Neural crest cell (in vitro differentiated cells): ENCODE results near the gene HIRA. TPM values are rescaled to one million over a fixed set of nuclear protein-coding genes. Genes with fewer than 3 reads are reported as not detected.

Source experiments
- DNase-seq: peaks from one replicate; pipeline ENCODE4 v3.0.0; 2021; ENCODE audit warnings: low read depth, mixed read lengths, low spot score
- H3K27ac Mint-ChIP-seq: one replicate; pipeline ENCODE4 v1.8.0; 2021; ENCODE audit warnings: mild to moderate bottlenecking, mixed read lengths; ENCODE audit not compliant: unreplicated experiment
- H3K27me3 Mint-ChIP-seq: 2 replicates; pipeline ENCODE4 v1.8.0; 2021; ENCODE audit warnings: low read depth, mild to moderate bottlenecking, mixed read lengths
- H3K36me3 Mint-ChIP-seq: 2 replicates; pipeline ENCODE4 v1.8.0; 2021; ENCODE audit warnings: low read depth, mild to moderate bottlenecking, mixed read lengths
- H3K4me1 Mint-ChIP-seq: 2 replicates; pipeline ENCODE4 v1.8.0; 2021; ENCODE audit warnings: mixed read lengths
- H3K4me3 Mint-ChIP-seq: one replicate; pipeline ENCODE4 v1.8.0; 2021; ENCODE audit warnings: mild to moderate bottlenecking, mixed read lengths
- H3K9me3 Mint-ChIP-seq: 2 replicates; pipeline ENCODE4 v1.8.0; 2021; ENCODE audit warnings: mixed read lengths
- CTCF ChIP-seq: fragments of 200-600 bp; sonication (generic); conservative IDR thresholded peaks from 2 replicates; pipeline ENCODE4 v1.5.0; 2021; ENCODE audit warnings: antibody characterized with exemption, mild to moderate bottlenecking
- total RNA-seq: library from RNA; stranded (reverse); gene quantifications from 2 replicates; pipeline ENCODE4 v1.2.1, GENCODE V29; 2021

The HIRA gene
- total RNA-seq, 1 donor from 2014 or later = 57.1 TPM

GRCh38 chr22:19430890-19431541 is 517 bp downstream of the HIRA start:
- peak; percentile 50 for TF ChIP-seq CTCF
- peak; percentile 38 for DNase-seq
- no peaks in the 10 kb centered on the region for H3K27me3 Mint-ChIP-seq
- peaks cover 6% of the 10 kb centered on the region for H3K36me3 Mint-ChIP-seq
- H3K9me3 Mint-ChIP-seq = no peaks in the 10 kb centered on the region
- peak overlapping the region; percentile 93 for H3K4me3 Mint-ChIP-seq
- H3K27ac Mint-ChIP-seq = peak overlapping the region; percentile 82
- H3K4me1 Mint-ChIP-seq = peaks cover 40% of the 10 kb centered on the region

- no peaks in the 10 kb centered on the region for H3K9me3 Mint-ChIP-seq
- H3K27me3 Mint-ChIP-seq = no peaks in the 10 kb centered on the region
- H3K27ac Mint-ChIP-seq = peak overlapping the region; percentile 88
- no peak for DNase-seq
- peak overlapping the region; percentile 93 for H3K4me3 Mint-ChIP-seq
- peaks cover 40% of the 10 kb centered on the region for H3K4me1 Mint-ChIP-seq
- peaks cover 4% of the 10 kb centered on the region for H3K36me3 Mint-ChIP-seq
- no peak for TF ChIP-seq CTCF
Observed at GRCh38 chr22:19429950-19430889, 1.3 kb downstream of the HIRA start.

GRCh38 chr22:19424186-19424500 is 7.4 kb downstream of the HIRA start:
- H3K4me3 Mint-ChIP-seq = no peak overlapping the region
- peak overlapping the region; percentile 78 for H3K27ac Mint-ChIP-seq
- H3K9me3 Mint-ChIP-seq = no peaks in the 10 kb centered on the region
- H3K36me3 Mint-ChIP-seq = peaks cover 7% of the 10 kb centered on the region
- peaks cover 34% of the 10 kb centered on the region for H3K4me1 Mint-ChIP-seq
- TF ChIP-seq CTCF = no peak
- no peak for DNase-seq
- H3K27me3 Mint-ChIP-seq = no peaks in the 10 kb centered on the region

GRCh38 chr22:19422440-19423301 is 8.9 kb downstream of the HIRA start:
- Mint-ChIP-seq H3K36me3 (peaks cover 5% of the 10 kb centered on the region), H3K27ac (no peak overlapping the region), H3K9me3 (peaks cover 2% of the 10 kb centered on the region), H3K4me3 (no peak overlapping the region), H3K4me1 (peaks cover 27% of the 10 kb centered on the region), H3K27me3 (no peaks in the 10 kb centered on the region)
- TF ChIP-seq CTCF = no peak
- DNase-seq = no peak

GRCh38 chr22:19420321-19420720 is 11.2 kb downstream of the HIRA start:
- Mint-ChIP-seq H3K36me3 (peaks cover 14% of the 10 kb centered on the region), H3K27ac (no peak overlapping the region), H3K4me3 (no peak overlapping the region), H3K9me3 (peaks cover 6% of the 10 kb centered on the region), H3K4me1 (peaks cover 27% of the 10 kb centered on the region), H3K27me3 (no peaks in the 10 kb centered on the region)
- no peak for TF ChIP-seq CTCF
- no peak for DNase-seq
